A549 (cell line): ENCODE measurements around the gene TICAM1. TPM values are rescaled to one million over a fixed set of nuclear protein-coding genes. Genes with fewer than 3 reads are reported as not detected.
A peak's percentile ranks its signal among the peaks of the same experiment; 100 is the strongest.

Source experiments
- ATAC-seq, 2 experiments: fragments of 200-7000 bp in 1 of 2; fragments of >200 bp in 1 of 2; cut with Nextera tagmentation in 1 of 2; cut with Tn5 transposase in 1 of 2; 3 replicates each; pipeline versions ENCODE4 v1.8.0 to v1.9.1; 2018 to 2020; ENCODE audit warnings: mild to moderate bottlenecking in 1 of 2, moderate library complexity in 1 of 2
- CTCF ChIA-PET: fragments of 300-600 bp; sonication (Branson Sonifier 250); formaldehyde crosslinking; extraction: SDS; loops from one replicate; lab custom pipeline; 2021; ENCODE audit warnings: antibody characterized with exemption, inconsistent platforms; lab: Yijun Ruan, JAX
- POLR2A ChIA-PET: fragments of 350-600 bp; formaldehyde crosslinking; extraction: SDS; loops from one replicate; lab custom pipeline; 2021; ENCODE audit warnings: antibody characterized with exemption, inconsistent platforms; lab: Yijun Ruan, JAX
- DNase-seq, 2 experiments: peaks; one replicate each; pipeline versions ENCODE4 v3.0.0 to v3.0.0-alpha.2; 2011 to 2016; ENCODE audit warnings: low read depth in 1 of 2, low spot score in 1 of 2
- FAIRE-seq: peaks from 2 replicates; lab custom pipeline; 2011; peaks lifted over from hg19 to GRCh38; lab: Jason Lieb, UNC
- H3K27ac ChIP-seq, 2 experiments: fragments of >200 bp; sonication (Bioruptor Twin); formaldehyde crosslinking; 3 replicates each; pipeline ENCODE4 v1.5.1; 2016 to 2017
- H3K4me1 ChIP-seq: fragments of >200 bp; sonication (Bioruptor Twin); formaldehyde crosslinking; 3 replicates; pipeline ENCODE4 v1.6.1; 2016
- H3K4me2 ChIP-seq: fragments of >200 bp; sonication (Bioruptor Twin); formaldehyde crosslinking; 3 replicates; pipeline ENCODE4 v1.6.1; 2016
- H3K4me3 ChIP-seq: fragments of >200 bp; sonication (Bioruptor Twin); formaldehyde crosslinking; 3 replicates; pipeline ENCODE4 v1.5.1; 2016
- H3K9me3 ChIP-seq: fragments of >200 bp; sonication (Bioruptor Twin); formaldehyde crosslinking; 3 replicates; pipeline ENCODE4 v1.6.1; 2016
- BHLHE40 ChIP-seq: IDR thresholded peaks from 2 replicates; pipeline ENCODE4 v1.6.1; 2012; ENCODE audit warnings: low read depth, low read length, inconsistent platforms
- CBX2 ChIP-seq: fragments of 200-600 bp; sonication (generic); IDR thresholded peaks from 2 replicates; pipeline ENCODE4 v1.6.1; 2016; ENCODE audit warnings: low read depth, mild to moderate bottlenecking, borderline replicate concordance
- CBX8 ChIP-seq: fragments of 200-600 bp; sonication (generic); IDR thresholded peaks from 2 replicates; pipeline ENCODE4 v1.6.1; 2016
- CEBPB ChIP-seq, 2 experiments: fragments of >200 bp in 1 of 2; sonication (Bioruptor Twin) in 1 of 2; formaldehyde crosslinking in 1 of 2; IDR thresholded peaks; 2 replicates each; pipeline ENCODE4 v1.6.1; 2012 to 2016
- CHD4 ChIP-seq: fragments of 200-600 bp; sonication (generic); IDR thresholded peaks from 2 replicates; pipeline ENCODE4 v1.6.1; 2016; ENCODE audit warnings: antibody characterized with exemption, mild to moderate bottlenecking, borderline replicate concordance
- EHMT2 ChIP-seq: fragments of 200-600 bp; sonication (generic); IDR thresholded peaks from 2 replicates; pipeline ENCODE4 v1.6.1; 2016; ENCODE audit warnings: antibody characterized with exemption, low read depth, mild to moderate bottlenecking, moderate library complexity
- FOSL2 ChIP-seq, 2 experiments: fragments of 450-650 bp in 1 of 2; fragments of >200 bp in 1 of 2; sonication (Bioruptor Twin) in 1 of 2; formaldehyde crosslinking; IDR thresholded peaks; 2 replicates each; pipeline versions ENCODE4 v1.5.0 to v1.6.1; 2016 to 2020; ENCODE audit warnings: mild to moderate bottlenecking in 1 of 2, moderate library complexity in 1 of 2
- HOXA7 ChIP-seq: fragments of 250-450 bp; sonication (Bioruptor Pico); IDR thresholded peaks from 2 replicates; pipeline ENCODE4 v1.5.0; 2020; ENCODE audit warnings: mild to moderate bottlenecking, moderate library complexity
- HOXB5 ChIP-seq: fragments of 250-450 bp; sonication (Bioruptor Pico); IDR thresholded peaks from 2 replicates; pipeline ENCODE4 v1.5.0; 2020; ENCODE audit warnings: mild to moderate bottlenecking, moderate library complexity
- JUNB ChIP-seq: fragments of >200 bp; sonication (Bioruptor Twin); formaldehyde crosslinking; IDR thresholded peaks from 2 replicates; pipeline ENCODE4 v1.6.1; 2016
- KDM5A ChIP-seq: fragments of 200-600 bp; sonication (generic); IDR thresholded peaks from 2 replicates; pipeline ENCODE4 v1.6.1; 2016; ENCODE audit warnings: antibody characterized with exemption, mild to moderate bottlenecking
- MAFK ChIP-seq: fragments of 450-650 bp; IDR thresholded peaks from 2 replicates; pipeline ENCODE4 v1.6.1; 2014; ENCODE audit not compliant: partially characterized antibody
- NPAS2 ChIP-seq: fragments of 250-450 bp; sonication (Bioruptor Pico); IDR thresholded peaks from 2 replicates; pipeline ENCODE4 v1.8.0; 2022; ENCODE audit warnings: mild to moderate bottlenecking, moderate library complexity, borderline replicate concordance
- PHF8 ChIP-seq: fragments of 200-600 bp; sonication (generic); IDR thresholded peaks from 2 replicates; pipeline ENCODE4 v1.6.1; 2016; ENCODE audit warnings: low read depth, mild to moderate bottlenecking, antibody characterized with exemption, moderate library complexity, borderline replicate concordance
- RAD21 ChIP-seq, 2 experiments: fragments of >200 bp in 1 of 2; sonication (Bioruptor Twin) in 1 of 2; formaldehyde crosslinking in 1 of 2; IDR thresholded peaks in 1 of 2; conservative IDR thresholded peaks in 1 of 2; 2 replicates in 1 of 2; 3 replicates in 1 of 2; pipeline ENCODE4 v1.6.1; 2012 to 2018; ENCODE audit warnings: inconsistent platforms in 1 of 2
- RARB ChIP-seq: fragments of 250-450 bp; sonication (Bioruptor Pico); IDR thresholded peaks from 2 replicates; pipeline ENCODE4 v1.8.0; 2021; ENCODE audit warnings: mild to moderate bottlenecking, moderate library complexity
- RCOR1 ChIP-seq: fragments of 150-350 bp; IDR thresholded peaks from 2 replicates; pipeline ENCODE4 v1.6.1; 2014; ENCODE audit warnings: antibody characterized with exemption, low read length, low read depth
- SMC3 ChIP-seq: fragments of >200 bp; sonication (Bioruptor Twin); formaldehyde crosslinking; IDR thresholded peaks from 3 replicates; pipeline ENCODE4 v1.6.1; 2018; ENCODE audit warnings: inconsistent platforms
- SREBF2 ChIP-seq: fragments of 450-650 bp; IDR thresholded peaks from 2 replicates; pipeline ENCODE4 v1.6.1; 2014; ENCODE audit warnings: mild to moderate bottlenecking, moderate library complexity
- ZSCAN20 ChIP-seq: fragments of 250-450 bp; sonication (Bioruptor Pico); IDR thresholded peaks from 2 replicates; pipeline ENCODE4 v1.8.0; 2022; ENCODE audit warnings: mild to moderate bottlenecking, moderate library complexity
- WGBS: methylation state at CpG from one replicate; pipeline ENCODE4 v1.1.6; 2017; ENCODE audit errors: missing lambda C conversion rate; 5-methylcytosine and 5-hydroxymethylcytosine counted together
- polyA plus RNA-seq, 4 experiments: library from polyadenylated mRNA; depleted of rRNA in 3 of 4; stranded (reverse); fragments of >200 nt; fragmentation: RNase III in 1 of 4; extraction: RNeasy Plus Mini Kit Qiagen cat#74134 plus additional on column Dnase treatment in 1 of 4; gene quantifications; 2 replicates in 3 of 4; 3 replicates in 1 of 4; pipeline ENCODE4 v1.2.3, GENCODE V29; 2011 to 2017
- TF ChIP-seq, protein P1 (sequence below): fragments of 250-450 bp; sonication (Bioruptor Pico); IDR thresholded peaks from 2 replicates; pipeline ENCODE4 v1.5.0; 2020; ENCODE audit warnings: low read depth, mild to moderate bottlenecking, moderate library complexity
- TF ChIP-seq, protein P2 (sequence below): fragments of >200 bp; sonication (Bioruptor Twin); formaldehyde crosslinking; IDR thresholded peaks from 3 replicates; pipeline ENCODE4 v1.5.1; 2016
- TF ChIP-seq, protein P3 (sequence below): IDR thresholded peaks from 2 replicates; pipeline ENCODE4 v1.6.1; 2012
- TF ChIP-seq, protein P4 (sequence below): IDR thresholded peaks from 2 replicates; pipeline ENCODE4 v1.6.1; 2012; ENCODE audit warnings: low read depth, borderline replicate concordance

Gene TICAM1
- polyA plus RNA-seq, 2 of the 4 experiments (the other 2 are of a cell fraction) = 0.78 to 4.0 TPM

DNA sequence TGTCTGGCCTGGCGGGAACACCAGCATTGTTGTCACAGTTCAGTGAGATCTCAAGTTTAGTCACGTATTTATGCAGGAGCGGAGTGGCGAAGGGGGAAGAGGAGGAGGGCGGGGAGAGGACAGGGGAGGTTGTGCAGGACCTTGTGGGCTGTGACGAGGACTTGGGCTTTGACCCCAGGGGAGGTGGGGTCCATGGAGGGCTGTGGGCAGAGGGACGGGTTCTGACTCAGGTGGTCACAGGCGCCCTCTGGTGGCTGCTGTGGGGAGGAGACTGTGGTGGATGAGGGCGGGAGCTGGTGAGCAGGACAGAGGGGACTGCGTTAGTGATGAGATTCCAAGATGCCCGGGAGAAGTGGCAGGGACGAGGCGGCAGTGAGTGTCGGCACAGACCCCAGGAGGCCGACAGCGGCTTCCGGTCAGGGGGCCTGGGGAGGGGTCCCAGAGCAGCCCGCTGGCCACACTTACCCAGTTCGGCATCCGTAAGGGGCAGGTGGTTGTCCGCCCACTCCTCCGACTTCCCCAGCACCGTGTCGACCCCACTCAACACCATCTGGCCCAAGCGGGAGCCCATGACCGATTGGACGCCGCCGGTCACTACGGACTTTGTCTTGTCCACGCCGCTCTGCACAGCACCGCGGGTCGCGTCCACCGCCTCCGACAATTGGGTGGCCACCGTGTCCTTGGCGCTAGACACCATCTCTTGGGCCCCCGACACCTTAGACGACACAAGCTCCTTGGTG, 20.2 kb upstream of the TICAM1 start:
- no peak overlapping the region for H3K4me3 ChIP-seq
- ChIA-PET POLR2A (interaction anchor here (1.0 kb wide), 1 partner anchor 60 kb away, joined by 3 read pairs; no protein-coding TSS in a partner anchor), CTCF (interaction anchor here (0.6 to 14.2 kb wide), 20 partner anchors 9 to 179 kb away, joined by 3 to 240 read pairs (median 4); partner anchors contain the start of gene PLIN3)
- DNase-seq (peak; percentile 52 to 63), FAIRE-seq (no peak), ATAC-seq (peak; percentile 93 to 97)
- H3K4me2 ChIP-seq = no peak overlapping the region
- 72% methylated on average over 39 of the region's 42 CpGs for WGBS
- TF ChIP-seq RAD21 (conservative IDR thresholded peaks at IDR 0.05 in 1 of 2, IDR thresholded peaks at IDR 0.05 in 1 of 2) = peak; percentile 64 to 65
- TF ChIP-seq KDM5A = no peak
- no peak for TF ChIP-seq FOSL2 (IDR thresholded peaks at IDR 0.05)
- 0 out of 2 replicates have a peak, but pooled peaks have one; percentile 21 for TF ChIP-seq FOSL2 (CRISPR knock-in tag; IDR thresholded peaks at IDR 0.05)
- TF ChIP-seq BHLHE40 = no peak
- TF ChIP-seq PHF8 = no peak
- peak; percentile 76 for TF ChIP-seq SMC3
- TF ChIP-seq RCOR1 = no peak
- no peak for TF ChIP-seq HOXB5 (CRISPR knock-in tag)
- no peak for TF ChIP-seq NPAS2 (CRISPR knock-in tag)
- no peak for TF ChIP-seq RARB (CRISPR knock-in tag)
- TF ChIP-seq, protein P1, sequence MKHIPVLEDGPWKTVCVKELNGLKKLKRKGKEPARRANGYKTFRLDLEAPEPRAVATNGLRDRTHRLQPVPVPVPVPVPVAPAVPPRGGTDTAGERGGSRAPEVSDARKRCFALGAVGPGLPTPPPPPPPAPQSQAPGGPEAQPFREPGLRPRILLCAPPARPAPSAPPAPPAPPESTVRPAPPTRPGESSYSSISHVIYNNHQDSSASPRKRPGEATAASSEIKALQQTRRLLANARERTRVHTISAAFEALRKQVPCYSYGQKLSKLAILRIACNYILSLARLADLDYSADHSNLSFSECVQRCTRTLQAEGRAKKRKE (CRISPR knock-in tag) = no peak
- TF ChIP-seq, protein P2, sequence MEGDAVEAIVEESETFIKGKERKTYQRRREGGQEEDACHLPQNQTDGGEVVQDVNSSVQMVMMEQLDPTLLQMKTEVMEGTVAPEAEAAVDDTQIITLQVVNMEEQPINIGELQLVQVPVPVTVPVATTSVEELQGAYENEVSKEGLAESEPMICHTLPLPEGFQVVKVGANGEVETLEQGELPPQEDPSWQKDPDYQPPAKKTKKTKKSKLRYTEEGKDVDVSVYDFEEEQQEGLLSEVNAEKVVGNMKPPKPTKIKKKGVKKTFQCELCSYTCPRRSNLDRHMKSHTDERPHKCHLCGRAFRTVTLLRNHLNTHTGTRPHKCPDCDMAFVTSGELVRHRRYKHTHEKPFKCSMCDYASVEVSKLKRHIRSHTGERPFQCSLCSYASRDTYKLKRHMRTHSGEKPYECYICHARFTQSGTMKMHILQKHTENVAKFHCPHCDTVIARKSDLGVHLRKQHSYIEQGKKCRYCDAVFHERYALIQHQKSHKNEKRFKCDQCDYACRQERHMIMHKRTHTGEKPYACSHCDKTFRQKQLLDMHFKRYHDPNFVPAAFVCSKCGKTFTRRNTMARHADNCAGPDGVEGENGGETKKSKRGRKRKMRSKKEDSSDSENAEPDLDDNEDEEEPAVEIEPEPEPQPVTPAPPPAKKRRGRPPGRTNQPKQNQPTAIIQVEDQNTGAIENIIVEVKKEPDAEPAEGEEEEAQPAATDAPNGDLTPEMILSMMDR = peak; percentile 54
- H3K9me3 ChIP-seq = no peaks in the 10 kb centered on the region
- H3K27ac ChIP-seq = no peak overlapping the region
- no peaks in the 10 kb centered on the region for H3K4me1 ChIP-seq

DNA sequence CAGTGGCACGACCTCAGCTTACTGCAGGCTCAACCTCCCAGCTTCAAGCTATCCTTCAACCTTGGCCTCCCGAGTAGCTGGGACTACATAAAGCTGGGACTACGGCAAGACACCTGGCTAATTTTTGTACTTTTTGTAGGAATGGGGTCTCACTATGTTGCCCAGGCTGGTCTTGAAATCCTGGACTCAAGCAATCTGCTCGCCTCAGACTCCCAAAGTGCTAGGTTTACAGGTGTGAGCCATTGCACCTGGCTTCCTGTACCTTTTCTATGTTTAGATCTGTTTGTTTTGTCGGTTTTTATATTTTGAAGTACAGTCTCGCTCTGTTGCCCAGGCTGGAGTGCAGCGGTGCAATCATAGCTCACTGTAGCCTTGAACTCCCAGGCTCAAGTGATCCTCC, 17.5 kb upstream of the TICAM1 start:
- no peak for DNase-seq
- no peak for ATAC-seq
- TF ChIP-seq SMC3 (no peak), JUNB (no peak), MAFK (no peak), SREBF2 (no peak), CEBPB (IDR thresholded peaks at IDR 0.05) (no peak), CHD4 (no peak), CBX2 (no peak), EHMT2 (no peak), CBX8 (no peak), HOXA7 (CRISPR knock-in tag) (no peak), ZSCAN20 (no peak)
- TF ChIP-seq, protein P3, sequence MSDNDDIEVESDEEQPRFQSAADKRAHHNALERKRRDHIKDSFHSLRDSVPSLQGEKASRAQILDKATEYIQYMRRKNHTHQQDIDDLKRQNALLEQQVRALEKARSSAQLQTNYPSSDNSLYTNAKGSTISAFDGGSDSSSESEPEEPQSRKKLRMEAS = no peak
- TF ChIP-seq, protein P4, sequence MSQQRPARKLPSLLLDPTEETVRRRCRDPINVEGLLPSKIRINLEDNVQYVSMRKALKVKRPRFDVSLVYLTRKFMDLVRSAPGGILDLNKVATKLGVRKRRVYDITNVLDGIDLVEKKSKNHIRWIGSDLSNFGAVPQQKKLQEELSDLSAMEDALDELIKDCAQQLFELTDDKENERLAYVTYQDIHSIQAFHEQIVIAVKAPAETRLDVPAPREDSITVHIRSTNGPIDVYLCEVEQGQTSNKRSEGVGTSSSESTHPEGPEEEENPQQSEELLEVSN = no peak
- TF ChIP-seq, all 56 proteins: peak for 0
- no peak for FAIRE-seq
- Histone ChIP-seq H3K27ac (no peak overlapping the region), H3K9me3 (no peaks in the 10 kb centered on the region), H3K4me2 (no peak overlapping the region), H3K4me3 (no peak overlapping the region), H3K4me1 (0 out of 3 replicates have a peak, but pooled peaks cover 3% of the 10 kb centered on the region)
- 96% methylated on average over 7 of the region's 7 CpGs for WGBS
- ChIA-PET POLR2A (no interaction called here), CTCF (interaction anchor here (3.5 to 14.2 kb wide), 3 partner anchors 15 to 62 kb away, joined by 24 to 240 read pairs (median 67); partner anchors contain the start of gene PLIN3)
